ENCODE results near the gene HDAC2. TPM values are rescaled to one million over a fixed set of nuclear protein-coding genes. Genes with fewer than 3 reads are reported as not detected.

The HDAC2 gene
- total and polyA plus RNA-seq, 8 donors, result 72.7 to 236 (median 198) TPM

- Histone ChIP-seq H3K4me3 (no peak overlapping the region), H3K4me1 (peaks cover 0 to 20% of the 10 kb centered on the region in 2 donors), H3K36me3 (no peaks in the 10 kb centered on the region), H3K27ac (no peak overlapping the region), H3K27me3 (no peaks in the 10 kb centered on the region), H3K9me3 (no peaks in the 10 kb centered on the region)
- DNase-seq (no peak), ATAC-seq (no peak)
- intact Hi-C loops (cut with DNase I), result no loop called here
- TF ChIP-seq CTCF (IDR thresholded peaks at IDR 0.05), result no peak
Observed at GRCh38 chr6:113884011-113884410, 86.9 kb downstream of the HDAC2 start.

Other genes starting within 250 kb of the HDAC2 start
- gene MARCKS, start 113.8 kb downstream of the HDAC2 start, total RNA-seq, result 100 to 1,000 TPM; 102 to 118 TPM
- 100 to 1,000 TPM; 270 to 348 (median 292) TPM for gene MARCKS, start 113.8 kb downstream of the HDAC2 start, polyA plus RNA-seq (ENCODE audit: insufficient read length in 6 of 6)

Data from left lung (tissue), 10 donors.